PC-3 (cell line): ENCODE measurements around the gene SCOC. TPM values are rescaled to one million over a fixed set of nuclear protein-coding genes. Genes with fewer than 3 reads are reported as not detected.

Source experiments
- ATAC-seq: fragments of 200-7000 bp; cut with Tn5 transposase; 2 replicates; pipeline ENCODE4 v1.9.1; 2020; ENCODE audit warnings: mild to moderate bottlenecking, moderate library complexity
- BruUV-seq: library from RNA; stranded (reverse); fragments of 400-500 nt; replicated peaks from 2 replicates; lab custom pipeline; 2021; lab: Mats Ljungman, UMichigan
- CTCF ChIA-PET: fragments of 300-600 bp; sonication (Branson Sonifier 250); formaldehyde crosslinking; loops from one replicate; lab custom pipeline; 2022; ENCODE audit warnings: antibody characterized with exemption; lab: Charles Lee
- POLR2A ChIA-PET: fragments of 300-600 bp; sonication (Branson Sonifier 250); formaldehyde crosslinking; loops from one replicate; lab custom pipeline; 2022; ENCODE audit warnings: antibody characterized with exemption; ENCODE audit not compliant: unreplicated experiment; lab: Charles Lee
- DNase-seq: peaks from one replicate; pipeline ENCODE4 v3.0.0-alpha.2; 2015
- H2AFZ ChIP-seq: fragments of 300-600 bp; sonication (generic); 2 replicates; pipeline ENCODE4 v1.6.0; 2016; ENCODE audit warnings: antibody characterized with exemption, low read length
- H3F3A ChIP-seq: fragments of 300-600 bp; sonication (generic); one replicate; pipeline ENCODE4 v1.6.0; 2017; ENCODE audit warnings: antibody characterized with exemption, low read length, control low read depth, mild to moderate bottlenecking; ENCODE audit not compliant: unreplicated experiment
- H3K27ac ChIP-seq: fragments of 300-600 bp; sonication (generic); 2 replicates; pipeline ENCODE4 v1.5.1; 2016; ENCODE audit warnings: mild to moderate bottlenecking, low read length
- H3K27me3 ChIP-seq: fragments of 300-600 bp; sonication (generic); 2 replicates; pipeline ENCODE4 v1.6.1; 2016; ENCODE audit warnings: low read length, mixed read lengths
- H3K36me3 ChIP-seq: fragments of 300-600 bp; sonication (generic); 2 replicates; pipeline ENCODE4 v1.6.1; 2016; ENCODE audit warnings: low read depth, mixed run types, low read length, mixed read lengths
- H3K4me1 ChIP-seq: fragments of 300-600 bp; sonication (generic); 2 replicates; pipeline ENCODE4 v1.5.1; 2016; ENCODE audit warnings: low read length; ENCODE audit not compliant: insufficient read depth
- H3K4me2 ChIP-seq: fragments of 300-600 bp; sonication (generic); 2 replicates; pipeline ENCODE4 v1.6.0; 2016; ENCODE audit warnings: low read length
- H3K4me3 ChIP-seq: fragments of 300-600 bp; sonication (generic); 2 replicates; pipeline ENCODE4 v1.5.1; 2016; ENCODE audit warnings: mild to moderate bottlenecking, low read length, mixed read lengths
- H3K79me2 ChIP-seq: fragments of 300-600 bp; sonication (generic); 2 replicates; pipeline ENCODE4 v1.6.1; 2017; ENCODE audit warnings: low read length, mixed read lengths
- H3K9ac ChIP-seq: fragments of 300-600 bp; sonication (generic); 2 replicates; pipeline ENCODE4 v1.6.0; 2016; ENCODE audit warnings: mild to moderate bottlenecking, low read length
- H3K9me2 ChIP-seq: fragments of 300-600 bp; sonication (generic); replicated peaks from 2 replicates; pipeline ENCODE4 v1.6.1; 2016; ENCODE audit warnings: mixed run types, low read length, mixed read lengths
- H3K9me3 ChIP-seq: fragments of 300-600 bp; sonication (generic); 2 replicates; pipeline ENCODE4 v1.6.1; 2016; ENCODE audit warnings: low read length, mixed read lengths
- H4K20me1 ChIP-seq: fragments of 300-600 bp; sonication (generic); 2 replicates; pipeline ENCODE4 v1.6.1; 2016; ENCODE audit warnings: low read length, mixed read lengths
- CTCF ChIP-seq: fragments of 300-600 bp; sonication (generic); conservative IDR thresholded peaks from 2 replicates; pipeline ENCODE4 v1.5.1; 2017; ENCODE audit warnings: antibody characterized with exemption, low read depth, mild to moderate bottlenecking, low read length
- EZH2 ChIP-seq: fragments of 300-600 bp; sonication (generic); IDR thresholded peaks from one replicate; pipeline ENCODE4 v1.6.1; 2017; ENCODE audit warnings: antibody characterized with exemption, mild to moderate bottlenecking, low read length; ENCODE audit not compliant: unreplicated experiment
- EZH2phosphoT487 ChIP-seq: fragments of 300-600 bp; sonication (generic); IDR thresholded peaks from 2 replicates; pipeline ENCODE4 v1.6.1; 2018; ENCODE audit warnings: mild to moderate bottlenecking, antibody characterized with exemption, low read length, borderline replicate concordance
- intact Hi-C: fragments of 100-400 bp; cut with micrococcal nuclease; formaldehyde crosslinking; loops from 2 replicates; pipeline ENCODE4 v1.9.0; 2023
- total RNA-seq: library from RNA; depleted of rRNA; stranded (reverse); fragments of >200 nt; gene quantifications from 2 replicates; pipeline ENCODE4 v1.2.3, GENCODE V29; 2014

Gene SCOC
- total RNA-seq, 1 experiment from 2014 or later, result 28.2 TPM

DNA sequence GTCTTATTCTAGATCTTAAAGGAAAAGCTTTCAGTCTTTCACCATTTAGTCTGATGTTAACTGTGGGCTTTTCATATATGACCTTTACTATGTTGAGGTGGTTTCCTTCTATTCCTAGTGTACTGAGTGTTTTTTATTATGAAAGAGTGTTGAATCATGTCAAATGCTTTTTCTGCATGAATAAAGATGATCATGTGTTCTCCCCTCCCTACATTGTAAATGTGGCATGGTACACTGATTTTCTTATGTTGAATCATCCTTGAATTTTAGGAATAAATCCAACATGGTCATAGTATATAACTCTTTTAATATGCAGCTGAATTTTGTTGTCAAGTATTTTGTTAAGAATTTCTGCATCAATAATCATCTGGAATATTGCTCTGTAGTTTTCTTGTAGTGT is 49.7 kb downstream of the SCOC start:
- intact Hi-C loops, result loop anchor here (10.0 kb wide), 1 partner anchor 688 kb away; no protein-coding TSS in a partner anchor
- DNase-seq (peak; percentile 63), ATAC-seq (no peak; the same call in 1 of the 2 replicates)
- Histone ChIP-seq H3K27ac (peak overlapping the region; percentile 33), H3K4me2 (0 out of 2 replicates have a peak overlapping the region, but pooled peaks have one; percentile 14), H3K9me3 (no peaks in the 10 kb centered on the region), H2AFZ (no peak overlapping the region), H3K36me3 (no peaks in the 10 kb centered on the region), H3F3A (no peaks in the 10 kb centered on the region), H3K27me3 (no peaks in the 10 kb centered on the region), H3K4me1 (peaks cover 40% of the 10 kb centered on the region), H3K9ac (no peak overlapping the region), H3K79me2 (peaks cover 9% of the 10 kb centered on the region; the same call in 1 of the 2 replicates), H4K20me1 (no peaks in the 10 kb centered on the region), H3K4me3 (no peak overlapping the region), H3K9me2 (no peaks in the 10 kb centered on the region)
- BruUV-seq, result no TSS peak
- ChIA-PET CTCF (no interaction called here), POLR2A (no interaction called here)
- TF ChIP-seq EZH2phosphoT487, result no peak
- TF ChIP-seq CTCF, result no peak
- TF ChIP-seq EZH2, result no peak

DNA sequence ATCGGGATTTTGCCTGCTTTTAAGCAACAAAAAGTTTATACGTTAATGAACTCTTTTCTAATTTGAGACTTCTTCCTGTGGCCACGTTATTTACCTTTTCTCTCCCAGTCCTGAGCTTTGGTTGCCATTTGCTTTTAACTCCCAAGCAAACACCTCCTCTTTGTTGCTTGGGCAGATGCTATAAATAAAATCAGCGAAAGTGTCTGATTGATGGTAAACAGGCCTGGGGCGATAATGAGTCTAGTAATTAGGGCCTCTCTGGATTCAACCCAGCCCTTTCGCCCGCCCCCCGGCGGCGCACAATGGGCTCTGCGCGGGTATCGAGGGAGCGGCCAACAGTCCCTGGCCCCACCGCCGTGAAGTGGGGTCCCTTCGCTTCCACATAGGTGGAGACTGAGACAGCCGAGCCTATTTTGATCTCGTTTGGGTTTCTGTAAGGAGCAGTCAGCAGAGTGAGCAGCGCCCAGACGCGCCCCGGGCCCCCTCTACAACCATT is 53.2 kb downstream of the SCOC start:
- DNase-seq (peak; percentile 7), ATAC-seq (peak; percentile 19)
- POLR2A ChIA-PET, result no interaction called here
- BruUV-seq, result no TSS peak
- H3K27ac ChIP-seq, result 0 out of 2 replicates have a peak overlapping the region, but pooled peaks have one; percentile 14
- CTCF ChIA-PET, result no interaction called here
- intact Hi-C loops, result loop anchor here (1.0 to 10.0 kb wide), 5 partner anchors 22 to 692 kb away; partner anchors contain the start of genes ELMOD2 and SCOC
- peak overlapping the region; percentile 64 for H3K9ac ChIP-seq
- no peaks in the 10 kb centered on the region for H3K9me2 ChIP-seq
- H4K20me1 ChIP-seq, result no peaks in the 10 kb centered on the region
- no peaks in the 10 kb centered on the region for H3K36me3 ChIP-seq
- H3K4me2 ChIP-seq, result peak overlapping the region; percentile 92
- H3K79me2 ChIP-seq, result peaks cover 9% of the 10 kb centered on the region; the same call in 1 of the 2 replicates
- TF ChIP-seq EZH2phosphoT487, result no peak
- TF ChIP-seq CTCF, result peak; percentile 29; the same call in 1 of the 2 replicates
- H3K27me3 ChIP-seq, result no peaks in the 10 kb centered on the region
- peaks cover 40% of the 10 kb centered on the region for H3K4me1 ChIP-seq
- H3F3A ChIP-seq, result no peaks in the 10 kb centered on the region
- H2AFZ ChIP-seq, result peak overlapping the region; percentile 98
- peak overlapping the region; percentile 93 for H3K4me3 ChIP-seq
- no peaks in the 10 kb centered on the region for H3K9me3 ChIP-seq
